Stimulated activated naive CD8-positive, alpha-beta T cell treated with anti-CD3 and anti-CD28 coated beads, Interleukin-15, amount 100 ng/mL, for 72 hours (primary cell): ENCODE data around the gene PLAU.
A peak's percentile ranks its signal among the peaks of the same experiment; 100 is the strongest.
"Not testable (repeated sequence)": the region's sequence is repeated elsewhere in the genome, so short reads cannot be mapped to it uniquely, and the experiment has no call there.

ENCODE experiments used
- ATAC-seq: fragments of 150-1000 bp; cut with Tn5 transposase; 2 replicates; pipeline ENCODE4 v1.10.0; 2021; ENCODE audit warnings: mild to moderate bottlenecking, moderate library complexity
- DNase-seq, 2 donors: peaks; one replicate each; pipeline ENCODE4 v3.0.0; 2021 to 2022
- H3K27ac Mint-ChIP-seq, 2 donors: one replicate each; pipeline ENCODE4 v1.8.0; 2022; ENCODE audit warnings: mild to moderate bottlenecking in 2 of 2, mixed read lengths in 2 of 2, moderate library complexity in 2 of 2
- H3K27me3 Mint-ChIP-seq: one replicate; pipeline ENCODE4 v1.8.0; 2022; ENCODE audit warnings: mixed read lengths
- H3K4me1 Mint-ChIP-seq: one replicate; pipeline ENCODE4 v1.8.0; 2022; ENCODE audit warnings: mild to moderate bottlenecking, mixed read lengths
- H3K4me3 Mint-ChIP-seq, 2 donors: one replicate each; pipeline ENCODE4 v1.8.0; 2022; ENCODE audit warnings: mild to moderate bottlenecking in 2 of 2, mixed read lengths in 2 of 2, moderate library complexity in 1 of 2
- H3K9me3 Mint-ChIP-seq, 2 donors: one replicate each; pipeline ENCODE4 v1.8.0; 2022; ENCODE audit warnings: mixed read lengths in 2 of 2

Gene PLAU

GRCh38 chr10:73919481-73919880 is 8.5 kb downstream of the PLAU start:
- not testable (repeated sequence) for H3K27ac Mint-ChIP-seq, H3K4me3 Mint-ChIP-seq, DNase-seq, H3K9me3 Mint-ChIP-seq, ATAC-seq
- Mint-ChIP-seq H3K27me3 (peaks cover 52% of the 10 kb centered on the region), H3K4me1 (peaks cover 23% of the 10 kb centered on the region)

- no peak overlapping the region for H3K27ac Mint-ChIP-seq
- peaks cover 0 to 8% of the 10 kb centered on the region in 2 donors for H3K9me3 Mint-ChIP-seq
- H3K4me3 Mint-ChIP-seq, result no peak overlapping the region
- DNase-seq (no peak), ATAC-seq (no peak)
- peaks cover 52% of the 10 kb centered on the region for H3K27me3 Mint-ChIP-seq
- H3K4me1 Mint-ChIP-seq, result peaks cover 28% of the 10 kb centered on the region
Observed at GRCh38 chr10:73920089-73920488, 9.2 kb downstream of the PLAU start.

- Mint-ChIP-seq H3K4me1 (peaks cover 28% of the 10 kb centered on the region), H3K27me3 (peaks cover 58% of the 10 kb centered on the region), H3K27ac (no peak overlapping the region), H3K4me3 (peak overlapping the region in 1 of 2 donors; percentile 37), H3K9me3 (peaks cover 0 to 8% of the 10 kb centered on the region in 2 donors)
- ATAC-seq, result peak; percentile 90
- peak; percentile 27 to 32 for DNase-seq
Observed at GRCh38 chr10:73922007-73922863, 11.3 kb downstream of the PLAU start.

- DNase-seq (no peak), ATAC-seq (no peak)
- Mint-ChIP-seq H3K27me3 (peaks cover 60% of the 10 kb centered on the region), H3K9me3 (peaks cover 0 to 8% of the 10 kb centered on the region in 2 donors), H3K4me3 (peak overlapping the region in 1 of 2 donors; percentile 11), H3K4me1 (peaks cover 28% of the 10 kb centered on the region), H3K27ac (no peak overlapping the region)
Observed at GRCh38 chr10:73922864-73923133, 11.9 kb downstream of the PLAU start.

GRCh38 chr10:73923935-73924598 is 13.1 kb downstream of the PLAU start:
- H3K27me3 Mint-ChIP-seq, result peaks cover 62% of the 10 kb centered on the region

GRCh38 chr10:73924935-73925334 is 14.0 kb downstream of the PLAU start:
- H3K4me3 Mint-ChIP-seq, result no peak overlapping the region
- H3K9me3 Mint-ChIP-seq, result no peaks in the 10 kb centered on the region
- H3K4me1 Mint-ChIP-seq, result peaks cover 27% of the 10 kb centered on the region
- no peak for DNase-seq
- H3K27ac Mint-ChIP-seq, result no peak overlapping the region
- no peak for ATAC-seq
- peaks cover 68% of the 10 kb centered on the region for H3K27me3 Mint-ChIP-seq

More at GRCh38 chr10:73923935-73924598, 13.1 kb downstream of the PLAU start:
- ATAC-seq (no peak), DNase-seq (no peak)
- Mint-ChIP-seq H3K4me1 (peaks cover 28% of the 10 kb centered on the region), H3K27ac (no peak overlapping the region), H3K4me3 (no peak overlapping the region), H3K9me3 (no peaks in the 10 kb centered on the region)

- H3K9me3 Mint-ChIP-seq, result no peaks in the 10 kb centered on the region
- H3K27ac Mint-ChIP-seq, result no peak overlapping the region
- no peak for ATAC-seq
Observed at GRCh38 chr10:73925539-73925938, 14.6 kb downstream of the PLAU start.

GRCh38 chr10:73926152-73926764 is 15.3 kb downstream of the PLAU start:
- Mint-ChIP-seq H3K27me3 (peaks cover 71% of the 10 kb centered on the region), H3K4me1 (peaks cover 21% of the 10 kb centered on the region), H3K9me3 (no peaks in the 10 kb centered on the region), H3K27ac (no peak overlapping the region), H3K4me3 (no peak overlapping the region)
- ATAC-seq, result no peak
- DNase-seq, result no peak

More at GRCh38 chr10:73925539-73925938, 14.6 kb downstream of the PLAU start:
- Mint-ChIP-seq H3K27me3 (peaks cover 68% of the 10 kb centered on the region), H3K4me1 (peaks cover 21% of the 10 kb centered on the region), H3K4me3 (no peak overlapping the region)
- DNase-seq, result no peak

- Mint-ChIP-seq H3K4me1 (peaks cover 18% of the 10 kb centered on the region), H3K27me3 (peaks cover 45% of the 10 kb centered on the region)
- H3K27ac Mint-ChIP-seq, DNase-seq, H3K9me3 Mint-ChIP-seq, ATAC-seq, H3K4me3 Mint-ChIP-seq: not testable (repeated sequence)
Observed at GRCh38 chr10:73930630-73931327, 19.8 kb downstream of the PLAU start.

GRCh38 chr10:73931767-73932619 is 21.1 kb downstream of the PLAU start:
- peak overlapping the region in 1 of 2 donors; percentile 38 for H3K27ac Mint-ChIP-seq
- H3K4me1 Mint-ChIP-seq, result peaks cover 18% of the 10 kb centered on the region
- peaks cover 34% of the 10 kb centered on the region for H3K27me3 Mint-ChIP-seq
- peak; percentile 94 for ATAC-seq
- DNase-seq, result peak; percentile 39 to 71
- H3K9me3 Mint-ChIP-seq, result no peaks in the 10 kb centered on the region
- H3K4me3 Mint-ChIP-seq, result peak overlapping the region; percentile 44 to 56

GRCh38 chr10:73932620-73933112 is 21.7 kb downstream of the PLAU start:
- H3K27ac Mint-ChIP-seq, result peak overlapping the region in 1 of 2 donors; percentile 38
- H3K27me3 Mint-ChIP-seq, result peaks cover 34% of the 10 kb centered on the region
- peaks cover 18% of the 10 kb centered on the region for H3K4me1 Mint-ChIP-seq
- peak overlapping the region; percentile 44 to 56 for H3K4me3 Mint-ChIP-seq
- no peaks in the 10 kb centered on the region for H3K9me3 Mint-ChIP-seq
- peak; percentile 66 for ATAC-seq
- no peak for DNase-seq

- Mint-ChIP-seq H3K27ac (no peak overlapping the region), H3K9me3 (no peaks in the 10 kb centered on the region), H3K27me3 (peaks cover 30% of the 10 kb centered on the region), H3K4me1 (peaks cover 18% of the 10 kb centered on the region), H3K4me3 (no peak overlapping the region)
- DNase-seq (no peak), ATAC-seq (no peak)
Observed at GRCh38 chr10:73934074-73934473, 23.1 kb downstream of the PLAU start.

- DNase-seq, result no peak
- ATAC-seq, result no peak
- no peak overlapping the region for H3K4me3 Mint-ChIP-seq
- H3K27me3 Mint-ChIP-seq, result peaks cover 17% of the 10 kb centered on the region
- no peak overlapping the region for H3K27ac Mint-ChIP-seq
- H3K4me1 Mint-ChIP-seq, result peaks cover 23% of the 10 kb centered on the region
- no peaks in the 10 kb centered on the region for H3K9me3 Mint-ChIP-seq
Observed at GRCh38 chr10:73935895-73936294, 25.0 kb downstream of the PLAU start.

GRCh38 chr10:73937333-73938043 is 26.6 kb downstream of the PLAU start:
- Mint-ChIP-seq H3K27ac (peak overlapping the region in 1 of 2 donors; percentile 6), H3K4me3 (no peak overlapping the region), H3K27me3 (peaks cover 21% of the 10 kb centered on the region), H3K4me1 (peaks cover 16% of the 10 kb centered on the region), H3K9me3 (no peaks in the 10 kb centered on the region)
- no peak for ATAC-seq
- no peak for DNase-seq
